ENCODE results near the gene ATXN1. TPM values are rescaled to one million over a fixed set of nuclear protein-coding genes. Genes with fewer than 3 reads are reported as not detected.

Gene ATXN1
- total RNA-seq, 4 donors from 2014 or later, result 21.0 to 102 (median 51.1) TPM

- intact Hi-C loops (cut with DNase I; ENCODE audit: low total_unique reads), result no loop called here
Observed at GRCh38 chr6:16676376-16676775, 84.9 kb downstream of the ATXN1 start.

GRCh38 chr6:16674801-16675392 is 86.4 kb downstream of the ATXN1 start:
- Histone ChIP-seq H3K9me3 (no peaks in the 10 kb centered on the region), H3K36me3 (no peaks in the 10 kb centered on the region), H3K27ac (peak overlapping the region; percentile 25 to 74), H3K4me3 (no peak overlapping the region), H3K4me1 (no peaks in the 10 kb centered on the region), H3K27me3 (no peaks in the 10 kb centered on the region)
- no peak for DNase-seq
- TF ChIP-seq, protein P1, sequence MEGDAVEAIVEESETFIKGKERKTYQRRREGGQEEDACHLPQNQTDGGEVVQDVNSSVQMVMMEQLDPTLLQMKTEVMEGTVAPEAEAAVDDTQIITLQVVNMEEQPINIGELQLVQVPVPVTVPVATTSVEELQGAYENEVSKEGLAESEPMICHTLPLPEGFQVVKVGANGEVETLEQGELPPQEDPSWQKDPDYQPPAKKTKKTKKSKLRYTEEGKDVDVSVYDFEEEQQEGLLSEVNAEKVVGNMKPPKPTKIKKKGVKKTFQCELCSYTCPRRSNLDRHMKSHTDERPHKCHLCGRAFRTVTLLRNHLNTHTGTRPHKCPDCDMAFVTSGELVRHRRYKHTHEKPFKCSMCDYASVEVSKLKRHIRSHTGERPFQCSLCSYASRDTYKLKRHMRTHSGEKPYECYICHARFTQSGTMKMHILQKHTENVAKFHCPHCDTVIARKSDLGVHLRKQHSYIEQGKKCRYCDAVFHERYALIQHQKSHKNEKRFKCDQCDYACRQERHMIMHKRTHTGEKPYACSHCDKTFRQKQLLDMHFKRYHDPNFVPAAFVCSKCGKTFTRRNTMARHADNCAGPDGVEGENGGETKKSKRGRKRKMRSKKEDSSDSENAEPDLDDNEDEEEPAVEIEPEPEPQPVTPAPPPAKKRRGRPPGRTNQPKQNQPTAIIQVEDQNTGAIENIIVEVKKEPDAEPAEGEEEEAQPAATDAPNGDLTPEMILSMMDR (IDR thresholded peaks at IDR 0.05), result no peak
- TF ChIP-seq POLR2A (IDR thresholded peaks at IDR 0.05), result no peak
- intact Hi-C loops (cut with DNase I; ENCODE audit: low total_unique reads), result no loop called here

More at GRCh38 chr6:16676376-16676775, 84.9 kb downstream of the ATXN1 start:
- Histone ChIP-seq H3K4me1 (no peaks in the 10 kb centered on the region), H3K9me3 (no peaks in the 10 kb centered on the region), H3K27me3 (no peaks in the 10 kb centered on the region), H3K27ac (peak overlapping the region; percentile 61 to 74), H3K4me3 (no peak overlapping the region), H3K36me3 (no peaks in the 10 kb centered on the region)
- TF ChIP-seq POLR2A (IDR thresholded peaks at IDR 0.05), result no peak
- TF ChIP-seq, protein P1 (IDR thresholded peaks at IDR 0.05), result no peak
- DNase-seq, result no peak

GRCh38 chr6:16673011-16673797 is 88.1 kb downstream of the ATXN1 start:
- DNase-seq, result no peak
- H3K4me3 ChIP-seq, result no peak overlapping the region
- no peaks in the 10 kb centered on the region for H3K4me1 ChIP-seq
- H3K27ac ChIP-seq, result no peak overlapping the region
- H3K27me3 ChIP-seq, result no peaks in the 10 kb centered on the region
- H3K36me3 ChIP-seq, result no peaks in the 10 kb centered on the region
- no peaks in the 10 kb centered on the region for H3K9me3 ChIP-seq
- no peak for TF ChIP-seq POLR2A (IDR thresholded peaks at IDR 0.05)
- TF ChIP-seq, protein P1 (IDR thresholded peaks at IDR 0.05), result no peak
- intact Hi-C loops (cut with DNase I; ENCODE audit: low total_unique reads), result no loop called here

GRCh38 chr6:16671302-16672289 is 89.7 kb downstream of the ATXN1 start:
- DNase-seq, result no peak
- Histone ChIP-seq H3K36me3 (no peaks in the 10 kb centered on the region), H3K27me3 (no peaks in the 10 kb centered on the region), H3K9me3 (no peaks in the 10 kb centered on the region), H3K27ac (no peak overlapping the region), H3K4me1 (no peaks in the 10 kb centered on the region), H3K4me3 (no peak overlapping the region)
- TF ChIP-seq POLR2A (IDR thresholded peaks at IDR 0.05), result no peak
- TF ChIP-seq, protein P1 (IDR thresholded peaks at IDR 0.05), result no peak
- intact Hi-C loops (cut with DNase I; ENCODE audit: low total_unique reads), result no loop called here
